H1 (cell line): ENCODE measurements around the gene APC2. TPM values are rescaled to one million over a fixed set of nuclear protein-coding genes. Genes with fewer than 3 reads are reported as not detected.

Experiments
- CTCF ChIA-PET: fragments of 300-600 bp; sonication (Branson Sonifier 250); formaldehyde crosslinking; loops from one replicate; lab custom pipeline; 2021; ENCODE audit not compliant: partially characterized antibody; lab: Charles Lee
- POLR2A ChIA-PET: fragments of 300-600 bp; sonication (Branson Sonifier 250); formaldehyde crosslinking; loops from one replicate; lab custom pipeline; 2021; ENCODE audit warnings: inconsistent platforms; ENCODE audit not compliant: partially characterized antibody; lab: Charles Lee
- DNase-seq, 2 experiments: peaks; one replicate each; pipeline versions ENCODE4 v3.0.0 to v3.0.0-alpha.2; 2010 to 2022; ENCODE audit warnings: low spot score in 2 of 2, low read depth in 1 of 2, mixed read lengths in 1 of 2
- FAIRE-seq: peaks from 2 replicates; lab custom pipeline; 2011; peaks lifted over from hg19 to GRCh38; lab: Jason Lieb, UNC
- H2AFZ ChIP-seq: 2 replicates; pipeline ENCODE4 v1.8.1; 2012; ENCODE audit warnings: low read length, inconsistent platforms
- H2AK5ac ChIP-seq: 2 replicates; pipeline ENCODE4 v1.6.1; 2013; ENCODE audit warnings: low read depth, low read length
- H2BK120ac ChIP-seq: replicated peaks from 2 replicates; pipeline ENCODE3; 2013; ENCODE audit warnings: low read depth, low read length, inconsistent platforms
- H2BK12ac ChIP-seq: 2 replicates; pipeline ENCODE4 v1.6.1; 2013; ENCODE audit warnings: low read depth, low read length
- H2BK15ac ChIP-seq: 2 replicates; pipeline ENCODE4 v1.6.1; 2013; ENCODE audit warnings: low read length
- H2BK20ac ChIP-seq: 2 replicates; pipeline ENCODE4 v1.6.1; 2013; ENCODE audit warnings: low read length
- H2BK5ac ChIP-seq: 2 replicates; pipeline ENCODE4 v1.6.1; 2013; ENCODE audit warnings: low read depth, low read length
- H3K14ac ChIP-seq: 2 replicates; pipeline ENCODE4 v1.6.1; 2013; ENCODE audit warnings: inconsistent platforms; ENCODE audit not compliant: insufficient read length
- H3K18ac ChIP-seq: 2 replicates; pipeline ENCODE4 v1.6.1; 2013; ENCODE audit warnings: low read length; ENCODE audit errors: extremely low read depth
- H3K23ac ChIP-seq: 2 replicates; pipeline ENCODE4 v1.6.1; 2013; ENCODE audit warnings: inconsistent platforms; ENCODE audit not compliant: insufficient read length
- H3K23me2 ChIP-seq: 2 replicates; pipeline ENCODE4 v1.6.1; 2013; ENCODE audit warnings: low read depth, low read length
- H3K27ac ChIP-seq: 2 replicates; pipeline ENCODE4 v1.6.1; 2011; ENCODE audit warnings: low read depth, low read length, inconsistent platforms
- H3K27me3 ChIP-seq, 4 experiments: replicated peaks in 1 of 4; 1 replicate in 1 of 4; 2 replicates in 3 of 4; pipeline versions ENCODE4 v1.6.1 to v1.8.1; 2011 to 2013; ENCODE audit warnings: low read length in 3 of 4, mild to moderate bottlenecking in 3 of 4, inconsistent platforms in 2 of 4, mixed read lengths in 2 of 4, moderate library complexity in 1 of 4; ENCODE audit not compliant: control insufficient read depth in 3 of 4, insufficient read depth in 3 of 4; ENCODE audit errors: extremely low read depth in 1 of 4
- H3K36me3 ChIP-seq, 4 experiments: 2 replicates each; pipeline versions ENCODE4 v1.6.1 to v1.8.1; 2011 to 2013; ENCODE audit warnings: mild to moderate bottlenecking in 4 of 4, low read length in 3 of 4, moderate library complexity in 2 of 4, control low read depth in 1 of 4, inconsistent platforms in 1 of 4; ENCODE audit not compliant: insufficient read depth in 4 of 4, control insufficient read depth in 2 of 4
- H3K4ac ChIP-seq: replicated peaks from 2 replicates; pipeline ENCODE3; 2013; ENCODE audit warnings: low read length, low read depth, mixed read lengths, inconsistent platforms; ENCODE audit not compliant: insufficient read length
- H3K4me1 ChIP-seq, 4 experiments: replicated peaks in 1 of 4; 1 replicate in 1 of 4; 2 replicates in 3 of 4; pipeline versions ENCODE4 v1.6.1 to v1.8.1; 2011 to 2013; ENCODE audit warnings: low read length in 3 of 4, inconsistent platforms in 2 of 4, mixed read lengths in 1 of 4; ENCODE audit not compliant: insufficient read depth in 4 of 4, control insufficient read depth in 3 of 4
- H3K4me2 ChIP-seq, 2 experiments: 2 replicates each; pipeline versions ENCODE4 v1.6.1 to v1.8.1; 2011 to 2013; ENCODE audit warnings: low read depth in 2 of 2, low read length in 2 of 2, control low read depth in 1 of 2, inconsistent platforms in 1 of 2, mild to moderate bottlenecking in 1 of 2; ENCODE audit not compliant: insufficient read depth in 1 of 2
- H3K4me3 ChIP-seq, 4 experiments: fragments of 200-600, 300-600 bp in 1 of 4; sonication (generic), shearing (Covaris generic), sonication (Bioruptor Twin) in 1 of 4; 2 replicates each; pipeline versions ENCODE4 v1.5.1 to v1.8.1; 2011 to 2016; ENCODE audit warnings: low read length in 4 of 4, low read depth in 3 of 4, control low read depth in 2 of 4, inconsistent platforms in 2 of 4, mild to moderate bottlenecking in 2 of 4, mixed read lengths in 1 of 4, moderate library complexity in 1 of 4; ENCODE audit not compliant: insufficient read depth in 2 of 4; ENCODE audit errors: extremely low read depth in 1 of 4
- H3K56ac ChIP-seq: replicated peaks from 2 replicates; pipeline ENCODE3; 2013; ENCODE audit warnings: low read depth, mild to moderate bottlenecking, mixed read lengths, low read length, inconsistent platforms; ENCODE audit not compliant: insufficient read length
- H3K79me1 ChIP-seq: 2 replicates; pipeline ENCODE4 v1.6.1; 2013; ENCODE audit warnings: low read depth, low read length, control low read depth
- H3K79me2 ChIP-seq, 2 experiments: 2 replicates each; pipeline versions ENCODE4 v1.6.1 to v1.8.1; 2012 to 2013; ENCODE audit warnings: low read length in 2 of 2, mild to moderate bottlenecking in 2 of 2, inconsistent platforms in 1 of 2; ENCODE audit not compliant: insufficient read depth in 2 of 2, control insufficient read depth in 1 of 2
- H3K9ac ChIP-seq, 4 experiments: replicated peaks in 1 of 4; 1 replicate in 1 of 4; 2 replicates in 3 of 4; pipeline versions ENCODE4 v1.6.1 to v1.8.1; 2011 to 2013; ENCODE audit warnings: low read depth in 3 of 4, low read length in 3 of 4, control low read depth in 2 of 4, mild to moderate bottlenecking in 2 of 4, moderate library complexity in 2 of 4, inconsistent platforms in 1 of 4; ENCODE audit errors: extremely low read depth in 1 of 4
- H3K9me3 ChIP-seq, 2 experiments: 2 replicates each; pipeline versions ENCODE4 v1.6.1 to v1.8.1; 2012 to 2013; ENCODE audit warnings: mild to moderate bottlenecking in 2 of 2, moderate library complexity in 2 of 2, control low read depth in 1 of 2, inconsistent platforms in 1 of 2, low read depth in 1 of 2, low read length in 1 of 2, mixed read lengths in 1 of 2; ENCODE audit not compliant: insufficient read depth in 2 of 2
- H4K20me1 ChIP-seq, 2 experiments: replicated peaks in 1 of 2; 2 replicates each; pipeline versions ENCODE3 to v1.8.1; 2011 to 2013; ENCODE audit warnings: inconsistent platforms in 2 of 2, low read length in 2 of 2, mild to moderate bottlenecking in 1 of 2; ENCODE audit not compliant: insufficient read depth in 2 of 2, control insufficient read depth in 1 of 2
- H4K5ac ChIP-seq: 2 replicates; pipeline ENCODE4 v1.6.1; 2013; ENCODE audit warnings: low read length, low read depth, mixed read lengths, inconsistent platforms; ENCODE audit not compliant: insufficient read length
- H4K8ac ChIP-seq: 2 replicates; pipeline ENCODE4 v1.8.0; 2013; ENCODE audit warnings: mild to moderate bottlenecking, moderate library complexity, low read length, inconsistent platforms; ENCODE audit not compliant: insufficient read depth; ENCODE audit errors: extremely low read depth
- H4K91ac ChIP-seq: replicated peaks from 2 replicates; pipeline ENCODE3; 2013; ENCODE audit warnings: low read length, mixed read lengths, inconsistent platforms; ENCODE audit not compliant: insufficient read length
- CHD2 ChIP-seq: IDR thresholded peaks from 2 replicates; pipeline ENCODE4 v1.6.1; 2012; ENCODE audit warnings: low read length, improper control_type of control experiment
- EP300 ChIP-seq, 2 experiments: IDR thresholded peaks; 1 replicate in 1 of 2; 2 replicates in 1 of 2; pipeline ENCODE4 v1.6.1; 2011 to 2012; ENCODE audit warnings: low read depth in 2 of 2, low read length in 2 of 2, mild to moderate bottlenecking in 2 of 2, borderline replicate concordance in 1 of 2, inconsistent platforms in 1 of 2, moderate library complexity in 1 of 2
- KDM4A ChIP-seq: IDR thresholded peaks from one replicate; pipeline ENCODE4 v1.7.1; 2012; ENCODE audit warnings: low read depth, mild to moderate bottlenecking, moderate library complexity, low read length, inconsistent platforms; ENCODE audit not compliant: severe bottlenecking
- MAFK ChIP-seq: IDR thresholded peaks from 2 replicates; pipeline ENCODE4 v1.6.1; 2012; ENCODE audit warnings: low read depth, mild to moderate bottlenecking, improper control_type of control experiment, low read length
- POLR2A ChIP-seq, 2 experiments: IDR thresholded peaks; 1 replicate in 1 of 2; 2 replicates in 1 of 2; pipeline ENCODE4 v1.6.1; 2011; ENCODE audit warnings: low read depth in 2 of 2, low read length in 2 of 2, mild to moderate bottlenecking in 2 of 2; ENCODE audit errors: control extremely low read depth in 1 of 2
- RFX5 ChIP-seq: IDR thresholded peaks from 2 replicates; pipeline ENCODE4 v1.6.1; 2011; ENCODE audit warnings: low read depth, low read length, improper control_type of control experiment, borderline replicate concordance
- SIRT6 ChIP-seq: IDR thresholded peaks from one replicate; pipeline ENCODE4 v1.7.1; 2012; ENCODE audit warnings: low read length, inconsistent platforms
- SIX5 ChIP-seq: IDR thresholded peaks from 2 replicates; pipeline ENCODE4 v1.6.1; 2011; ENCODE audit warnings: mild to moderate bottlenecking, low read depth, low read length
- SUZ12 ChIP-seq: fragments of 200-600 bp; sonication (generic); IDR thresholded peaks from 2 replicates; pipeline ENCODE4 v1.6.1; 2012; ENCODE audit warnings: mild to moderate bottlenecking, inconsistent platforms, low read length, moderate library complexity, mixed read lengths
- WGBS, 2 experiments: shearing (Covaris generic) in 1 of 2; methylation state at CpG; one replicate each; pipeline versions ENCODE4 v1.1.6 to v1.1.7; 2013 to 2015; ENCODE audit warnings: low lambda C conversion rate in 2 of 2, mixed read lengths in 2 of 2, inconsistent platforms in 1 of 2, low coverage in 1 of 2, missing lambda C conversion rate in 1 of 2; ENCODE audit not compliant: insufficient replicate concordance in 2 of 2, insufficient coverage in 1 of 2, insufficient read length in 1 of 2; ENCODE audit errors: extremely low coverage in 1 of 2, missing lambda C conversion rate in 1 of 2; 5-methylcytosine and 5-hydroxymethylcytosine counted together
- polyA plus RNA-seq, 7 experiments: library from polyadenylated mRNA; depleted of rRNA in 3 of 7; stranded (reverse) in 5 of 7; unstranded in 2 of 7; fragments of >200 nt in 5 of 7; fragments of 200-250 nt in 2 of 7; gene quantifications; 1 replicate in 5 of 7; 2 replicates in 1 of 7; 4 replicates in 1 of 7; pipeline versions ENCODE4 v1.2.1 to v1.2.3, GENCODE V29; 2011 to 2013; ENCODE audit warnings: missing spikeins in 2 of 7, mixed read lengths in 2 of 7
- total RNA-seq: library from RNA; stranded (reverse); fragmentation: NEBNext Ultra II Directional; extraction: Animal tissue kit (Norgen Biotek cat#: 25700); gene quantifications from 2 replicates; pipeline ENCODE4 v1.2.1, GENCODE V29; 2021
- TF ChIP-seq, protein P1 (sequence below): IDR thresholded peaks from 2 replicates; pipeline ENCODE4 v1.6.1; 2012; ENCODE audit warnings: low read length, inconsistent platforms

APC2 gene
- total and polyA plus RNA-seq, 2 of the 8 experiments (the other 6 are each of a cell fraction or from before 2014, with no cell fraction given) = 1.3 to 4.1 TPM

- peaks cover 33 to 49% (median 46%) of the 10 kb centered on the region in 4 experiments for H3K27me3 ChIP-seq
- H4K91ac ChIP-seq = no peak overlapping the region
- no peak overlapping the region for H2BK15ac ChIP-seq
- H2AFZ ChIP-seq = no peak overlapping the region
- H2AK5ac ChIP-seq = no peak overlapping the region
- H3K4me2 ChIP-seq = peak overlapping the region; percentile 11 to 69
- ChIA-PET POLR2A (interaction anchor here (1.0 to 7.6 kb wide), 9 partner anchors 8 to 177 kb away, joined by 3 to 109 read pairs (median 5); partner anchors contain the start of genes APC2 and CIRBP), CTCF (interaction anchor here (1.0 to 5.6 kb wide), 8 partner anchors 9 to 43 kb away, joined by 4 to 54 read pairs (median 6); no protein-coding TSS in a partner anchor)
- H3K36me3 ChIP-seq = peaks cover 11 to 16% (median 14%) of the 10 kb centered on the region in 4 experiments
- peak in 1 of 2 experiments; percentile 77 for DNase-seq
- H3K23ac ChIP-seq = no peak overlapping the region
- peaks cover 0 to 24% (median 10%) of the 10 kb centered on the region in 4 experiments; a peak in 6 of 7 replicates for H3K4me1 ChIP-seq
- H4K8ac ChIP-seq = no peak overlapping the region
- H2BK12ac ChIP-seq = no peak overlapping the region
- H3K56ac ChIP-seq = no peak overlapping the region
- H3K18ac ChIP-seq = no peak overlapping the region
- H3K79me2 ChIP-seq = no peaks in the 10 kb centered on the region
- no peak overlapping the region for H3K9ac ChIP-seq
- H3K9me3 ChIP-seq = no peaks in the 10 kb centered on the region
- no peak overlapping the region for H3K14ac ChIP-seq
- H3K4me3 ChIP-seq = peak overlapping the region; percentile 23 to 68 (median 38); a peak in 6 of 8 replicates
- H3K27ac ChIP-seq = no peak overlapping the region
- peaks cover 16 to 18% of the 10 kb centered on the region in 2 experiments for H4K20me1 ChIP-seq
- no peak overlapping the region for H4K5ac ChIP-seq
- no peaks in the 10 kb centered on the region for H3K79me1 ChIP-seq
- H3K23me2 ChIP-seq = peaks cover 4% of the 10 kb centered on the region; the same call in 1 of the 2 replicates
- WGBS, 2 experiments = 7% methylated on average over 25 of the region's 99 CpGs; no CpG with 5 or more reads in 1 of the 2 experiments
- no peak for FAIRE-seq
- no peak overlapping the region for H3K4ac ChIP-seq
- no peak overlapping the region for H2BK5ac ChIP-seq
- H2BK20ac ChIP-seq = no peak overlapping the region
- no peak overlapping the region for H2BK120ac ChIP-seq
- TF ChIP-seq MAFK = no peak
- TF ChIP-seq EP300 (IDR thresholded peaks at IDR 0.05; ENCODE audit: borderline replicate concordance in 1 of 2, low read depth in 2 of 2, low read length in 2 of 2) = no peak
- no peak for TF ChIP-seq SUZ12
- no peak for TF ChIP-seq RFX5
- TF ChIP-seq KDM4A = peak; percentile 49
- TF ChIP-seq, protein P1, sequence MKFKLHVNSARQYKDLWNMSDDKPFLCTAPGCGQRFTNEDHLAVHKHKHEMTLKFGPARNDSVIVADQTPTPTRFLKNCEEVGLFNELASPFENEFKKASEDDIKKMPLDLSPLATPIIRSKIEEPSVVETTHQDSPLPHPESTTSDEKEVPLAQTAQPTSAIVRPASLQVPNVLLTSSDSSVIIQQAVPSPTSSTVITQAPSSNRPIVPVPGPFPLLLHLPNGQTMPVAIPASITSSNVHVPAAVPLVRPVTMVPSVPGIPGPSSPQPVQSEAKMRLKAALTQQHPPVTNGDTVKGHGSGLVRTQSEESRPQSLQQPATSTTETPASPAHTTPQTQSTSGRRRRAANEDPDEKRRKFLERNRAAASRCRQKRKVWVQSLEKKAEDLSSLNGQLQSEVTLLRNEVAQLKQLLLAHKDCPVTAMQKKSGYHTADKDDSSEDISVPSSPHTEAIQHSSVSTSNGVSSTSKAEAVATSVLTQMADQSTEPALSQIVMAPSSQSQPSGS = no peak
- no peak for TF ChIP-seq CHD2
- no peak for TF ChIP-seq SIX5
- TF ChIP-seq SIRT6 = no peak
- no peak for TF ChIP-seq POLR2A (IDR thresholded peaks at IDR 0.05; ENCODE audit: control extremely low read depth in 1 of 2, low read depth in 2 of 2, low read length in 2 of 2)
Measured at GRCh38 chr19:1445932-1446712, 3.8 kb upstream of the APC2 start.
